GM20000 (cell line): ENCODE results near the gene DEDD.

Experiments
- DNase-seq: peaks from one replicate; pipeline ENCODE4 v3.0.0; 2012; ENCODE audit warnings: low spot score
- CTCF ChIP-seq: IDR thresholded peaks from 2 replicates; pipeline ENCODE4 v1.5.1; 2012; ENCODE audit warnings: mild to moderate bottlenecking, control low read depth; ENCODE audit errors: extremely low read depth, missing control alignments

The DEDD gene

GRCh38 chr1:161162806-161163205 is 30.3 kb upstream of the DEDD start:
- no peak for DNase-seq
- TF ChIP-seq CTCF: no peak

GRCh38 chr1:161162052-161162451 is 29.6 kb upstream of the DEDD start:
- TF ChIP-seq CTCF: no peak
- DNase-seq: no peak

DNA sequence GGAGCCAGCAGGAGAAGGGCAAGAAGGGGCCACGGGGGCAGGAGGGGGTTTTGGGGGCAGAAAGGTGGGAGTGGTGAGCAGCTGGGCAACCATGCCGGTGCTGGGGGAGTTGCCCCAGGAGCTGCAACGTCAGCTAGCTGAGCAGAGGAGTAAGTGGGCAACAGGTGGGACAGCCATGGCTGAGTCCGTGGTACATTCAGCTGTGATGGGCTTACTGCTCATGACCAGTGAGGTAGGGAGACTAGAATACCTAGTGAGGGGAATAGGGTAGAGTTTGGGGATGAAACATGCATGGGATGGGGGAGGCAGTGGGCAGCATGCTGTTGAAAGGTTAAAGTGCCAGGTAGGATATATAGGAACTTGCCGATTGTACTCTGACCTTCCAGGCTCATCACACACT is 29.2 kb upstream of the DEDD start:
- no peak for TF ChIP-seq CTCF
- no peak for DNase-seq

GRCh38 chr1:161160671-161161145 is 28.2 kb upstream of the DEDD start:
- no peak for TF ChIP-seq CTCF
- no peak for DNase-seq

- DNase-seq: no peak
- TF ChIP-seq CTCF: no peak
Measured at GRCh38 chr1:161159913-161160243, 27.4 kb upstream of the DEDD start.

DNA sequence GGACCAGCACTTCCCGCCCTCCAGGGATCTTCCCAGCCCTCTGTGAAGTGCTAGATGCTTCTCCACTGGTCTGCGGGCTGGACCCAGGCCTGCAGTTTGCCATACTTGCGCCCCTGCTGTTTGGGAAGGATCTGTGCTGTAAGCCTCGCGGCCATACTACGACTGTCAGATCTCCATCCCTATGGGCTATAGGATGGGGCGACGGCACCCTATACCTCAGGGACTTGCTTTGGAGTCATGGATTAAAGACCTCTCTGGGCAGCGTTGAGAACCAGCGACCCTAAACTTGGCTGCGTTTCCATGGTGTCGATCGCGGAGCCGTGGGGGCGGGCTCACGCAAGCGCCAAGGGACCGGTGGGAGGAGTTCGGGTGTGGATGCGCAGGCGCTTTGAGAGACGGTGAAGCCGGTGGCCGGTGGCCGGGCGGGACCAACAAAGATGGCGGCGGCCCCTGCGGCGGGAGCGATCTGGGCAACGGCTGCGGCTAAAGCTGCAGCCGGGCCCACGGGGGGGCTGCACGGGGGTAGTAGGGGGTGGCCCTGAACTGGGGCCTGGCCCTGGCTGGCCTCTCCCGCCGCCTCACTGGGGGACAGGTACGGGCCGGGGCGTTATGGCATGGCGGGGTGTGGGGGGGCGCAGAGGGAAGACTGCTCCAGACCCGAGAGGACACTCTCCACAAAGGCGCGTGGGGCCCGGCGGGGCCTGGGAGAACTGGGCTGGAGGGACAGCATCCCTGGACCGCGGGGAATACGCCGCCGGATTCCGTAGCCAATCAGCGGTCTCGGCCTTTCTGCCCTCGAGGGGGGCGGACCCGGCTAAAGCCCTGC is 26.8 kb upstream of the DEDD start, which contains the start of gene USP21:
Gene USP21, plus strand, starts transcription at position 414 of the 826 bp plus-strand sequence. CDS start 1,141 bp downstream, outside the sequence.
- TF ChIP-seq CTCF: no peak
- peak; percentile 94 for DNase-seq

- no peak for TF ChIP-seq CTCF
- DNase-seq: no peak
Measured at GRCh38 chr1:161158316-161159010, 26.0 kb upstream of the DEDD start.
